GM12875 (cell line): Measurements from ENCODE around the gene FAM24B.

Source experiments
- H3K4me3 ChIP-seq: one replicate; pipeline ENCODE4 v1.5.1; 2011; ENCODE audit warnings: low read depth, low read length, control low read depth
- TF ChIP-seq, protein P1 (sequence below): IDR thresholded peaks from 2 replicates; pipeline ENCODE4 v1.5.1; 2011; ENCODE audit warnings: low read depth, mild to moderate bottlenecking, control low read depth, inconsistent platforms, low read length, moderate library complexity, borderline replicate concordance; ENCODE audit not compliant: insufficient read depth

The FAM24B gene

GRCh38 chr10:122821808-122822207 lies 57.6 kb downstream of the FAM24B start:
- TF ChIP-seq, protein P1, sequence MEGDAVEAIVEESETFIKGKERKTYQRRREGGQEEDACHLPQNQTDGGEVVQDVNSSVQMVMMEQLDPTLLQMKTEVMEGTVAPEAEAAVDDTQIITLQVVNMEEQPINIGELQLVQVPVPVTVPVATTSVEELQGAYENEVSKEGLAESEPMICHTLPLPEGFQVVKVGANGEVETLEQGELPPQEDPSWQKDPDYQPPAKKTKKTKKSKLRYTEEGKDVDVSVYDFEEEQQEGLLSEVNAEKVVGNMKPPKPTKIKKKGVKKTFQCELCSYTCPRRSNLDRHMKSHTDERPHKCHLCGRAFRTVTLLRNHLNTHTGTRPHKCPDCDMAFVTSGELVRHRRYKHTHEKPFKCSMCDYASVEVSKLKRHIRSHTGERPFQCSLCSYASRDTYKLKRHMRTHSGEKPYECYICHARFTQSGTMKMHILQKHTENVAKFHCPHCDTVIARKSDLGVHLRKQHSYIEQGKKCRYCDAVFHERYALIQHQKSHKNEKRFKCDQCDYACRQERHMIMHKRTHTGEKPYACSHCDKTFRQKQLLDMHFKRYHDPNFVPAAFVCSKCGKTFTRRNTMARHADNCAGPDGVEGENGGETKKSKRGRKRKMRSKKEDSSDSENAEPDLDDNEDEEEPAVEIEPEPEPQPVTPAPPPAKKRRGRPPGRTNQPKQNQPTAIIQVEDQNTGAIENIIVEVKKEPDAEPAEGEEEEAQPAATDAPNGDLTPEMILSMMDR: no peak
- H3K4me3 ChIP-seq: no peak overlapping the region

GRCh38 chr10:122815458-122815857 lies 63.9 kb downstream of the FAM24B start:
- no peak overlapping the region for H3K4me3 ChIP-seq
- TF ChIP-seq, protein P1: no peak

- no peak overlapping the region for H3K4me3 ChIP-seq
- TF ChIP-seq, protein P1: no peak
Observed at GRCh38 chr10:122814493-122814892, 64.9 kb downstream of the FAM24B start.

- no peak overlapping the region for H3K4me3 ChIP-seq
- TF ChIP-seq, protein P1: no peak
Observed at GRCh38 chr10:122812751-122813150, 66.6 kb downstream of the FAM24B start.

GRCh38 chr10:122802282-122802681 lies 77.1 kb downstream of the FAM24B start:
- TF ChIP-seq, protein P1: no peak
- no peak overlapping the region for H3K4me3 ChIP-seq
